HG02759 (cell line): ENCODE results near the gene ATF6B.

Experiments used
- ATAC-seq: cut with Tn5 transposase; IDR thresholded peaks from one replicate; pipeline ENCODE4 v1.9.1; 2021; ENCODE audit warnings: mild to moderate bottlenecking, moderate library complexity; ENCODE audit not compliant: unreplicated experiment

The ATF6B gene

DNA sequence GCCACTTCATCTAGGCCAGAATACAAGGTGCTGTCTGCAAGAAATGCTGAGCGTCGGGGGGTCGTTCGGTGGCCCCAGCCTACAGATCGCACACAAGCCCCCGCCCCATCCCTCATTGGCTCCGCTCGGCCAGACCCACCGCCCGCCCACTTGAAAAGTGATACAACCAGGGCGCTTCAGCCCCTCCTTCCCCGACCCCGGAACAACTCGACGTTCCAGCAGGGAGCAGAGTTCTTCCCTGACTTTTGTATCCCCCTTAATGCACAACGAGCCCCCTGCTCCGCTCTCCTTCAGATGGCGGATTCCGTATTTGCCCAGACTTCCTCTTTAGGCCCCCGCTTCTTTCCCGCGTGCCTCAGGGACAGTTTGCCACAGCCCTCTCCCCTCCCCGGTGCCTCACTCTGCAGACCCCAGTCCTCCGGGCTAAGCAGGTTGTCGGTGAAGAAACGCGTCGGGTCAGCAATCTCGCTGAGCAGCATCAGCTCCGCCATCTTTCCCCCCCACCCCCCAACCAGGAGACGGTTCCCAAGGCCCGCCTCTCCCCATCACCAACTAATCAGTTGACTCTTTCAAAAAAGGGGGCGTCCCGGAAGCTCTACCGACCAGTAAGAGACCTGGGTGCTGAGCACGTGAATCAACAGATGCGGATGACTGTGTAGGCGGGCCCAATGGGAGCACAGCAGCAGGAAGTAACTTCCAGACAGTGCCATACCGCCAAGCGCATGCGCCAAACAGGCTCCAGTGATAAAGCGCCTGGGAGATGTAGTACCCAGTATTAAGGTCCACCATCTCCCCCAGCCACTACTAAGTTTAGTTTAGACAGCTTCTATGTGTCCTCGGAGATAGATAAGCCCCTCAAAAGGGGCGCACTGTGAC is at the start of gene ATF6B:
ATF6B (minus strand) TSS at position 530 of the 876 bp plus-strand sequence; CDS start at position 491, 39 bp downstream.
- ATAC-seq: peak; percentile 83

GRCh38 chr6:32177183-32177787 is 49.2 kb upstream of the ATF6B start:
- ATAC-seq: no peak

DNA sequence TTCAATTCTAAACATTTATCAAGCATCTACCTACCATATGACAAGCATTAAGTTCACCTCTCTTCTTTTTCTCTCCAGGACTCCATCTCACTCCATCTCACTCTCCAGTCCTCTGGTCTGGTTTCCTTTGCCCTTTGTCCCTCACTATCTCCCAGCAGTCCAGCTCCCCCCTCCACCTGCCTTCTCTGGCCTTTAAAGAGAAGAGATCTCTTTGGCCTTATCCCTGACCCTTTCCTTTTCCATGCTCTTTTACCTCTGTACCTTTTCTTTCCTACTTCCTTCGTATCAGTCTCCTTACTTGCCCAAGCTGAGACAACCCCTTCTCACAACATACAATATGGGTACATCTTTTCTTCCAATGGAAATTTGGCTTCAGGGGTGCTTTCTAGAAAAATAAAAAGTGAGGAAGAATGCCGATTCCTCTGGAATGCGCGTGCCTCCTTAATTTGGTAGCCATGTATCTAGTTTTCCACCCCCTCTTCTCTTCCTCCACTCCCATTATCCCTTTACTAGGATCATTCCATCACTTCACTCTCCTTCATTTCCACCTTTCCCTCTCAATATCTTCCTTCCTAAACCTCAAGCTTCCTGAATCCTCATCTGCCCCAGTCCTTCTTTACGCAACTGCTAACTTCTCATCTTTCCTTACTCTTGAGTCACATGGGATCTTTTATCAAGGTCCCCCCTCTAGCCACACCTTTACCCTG is 48.6 kb upstream of the ATF6B start:
- ATAC-seq: no peak

DNA sequence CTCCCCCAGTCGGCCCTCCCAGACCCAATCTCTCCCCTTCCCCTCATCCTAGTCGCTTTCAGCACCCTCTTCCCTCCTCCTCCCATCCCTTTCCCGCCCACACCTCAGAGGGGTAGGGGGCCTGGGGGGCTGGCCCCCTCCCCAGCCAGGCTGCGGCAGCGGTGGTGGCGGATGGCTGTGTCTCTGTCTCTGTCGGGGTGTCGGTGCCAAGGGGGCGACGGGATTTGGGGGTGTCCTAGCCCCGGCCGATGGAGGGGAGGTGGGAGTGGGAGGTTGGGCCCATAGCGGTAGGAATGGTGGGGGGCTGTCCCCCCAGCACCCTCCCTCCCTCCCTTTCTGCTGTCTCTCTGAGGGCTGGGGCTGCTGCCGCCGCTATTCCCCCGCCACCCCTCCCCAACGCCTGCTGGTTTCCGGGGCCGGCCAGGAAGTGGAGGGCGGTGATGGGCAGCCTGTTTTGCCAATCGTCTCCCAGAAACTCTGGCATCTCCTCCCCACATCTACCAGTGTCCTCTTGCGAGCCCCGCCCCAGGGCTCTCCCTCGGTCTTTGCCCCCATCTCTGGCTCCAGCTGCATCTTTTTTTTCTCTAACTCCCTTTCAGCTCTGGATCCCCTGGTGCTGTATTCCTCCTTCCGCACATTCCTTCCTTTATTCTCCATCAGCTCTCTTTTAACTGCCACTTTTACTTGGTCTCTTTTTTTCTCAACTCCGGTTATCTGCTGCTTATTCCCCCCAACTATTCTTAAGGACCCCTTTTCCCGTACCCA is 47.8 kb upstream of the ATF6B start, which contains the start of gene AGPAT1:
AGPAT1 (minus strand) TSS at position 374 of the 765 bp plus-strand sequence. CDS start 4,588 bp downstream, outside the sequence.
- ATAC-seq: peak; percentile 47

- no peak for ATAC-seq
Observed at GRCh38 chr6:32175322-32175710, 47.3 kb upstream of the ATF6B start.

DNA sequence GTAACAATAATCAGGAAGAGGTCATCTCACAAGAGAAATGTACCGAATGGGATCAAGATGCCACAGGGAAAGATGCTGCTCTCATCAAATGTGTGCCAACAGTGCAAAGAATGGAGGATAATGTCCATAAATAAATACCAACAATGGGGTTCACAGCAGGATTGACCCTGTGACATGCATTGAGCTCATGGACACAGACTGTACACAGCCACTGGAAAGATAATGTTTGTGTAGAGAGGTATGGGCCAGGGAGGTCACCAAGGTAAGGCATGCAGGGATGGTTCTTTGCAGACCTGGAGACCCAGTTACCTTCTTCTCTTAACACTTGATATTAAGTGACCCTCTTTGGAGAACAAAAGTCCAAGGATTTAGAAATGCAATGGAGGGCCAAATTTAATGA is 46.4 kb upstream of the ATF6B start:
- ATAC-seq: no peak

DNA sequence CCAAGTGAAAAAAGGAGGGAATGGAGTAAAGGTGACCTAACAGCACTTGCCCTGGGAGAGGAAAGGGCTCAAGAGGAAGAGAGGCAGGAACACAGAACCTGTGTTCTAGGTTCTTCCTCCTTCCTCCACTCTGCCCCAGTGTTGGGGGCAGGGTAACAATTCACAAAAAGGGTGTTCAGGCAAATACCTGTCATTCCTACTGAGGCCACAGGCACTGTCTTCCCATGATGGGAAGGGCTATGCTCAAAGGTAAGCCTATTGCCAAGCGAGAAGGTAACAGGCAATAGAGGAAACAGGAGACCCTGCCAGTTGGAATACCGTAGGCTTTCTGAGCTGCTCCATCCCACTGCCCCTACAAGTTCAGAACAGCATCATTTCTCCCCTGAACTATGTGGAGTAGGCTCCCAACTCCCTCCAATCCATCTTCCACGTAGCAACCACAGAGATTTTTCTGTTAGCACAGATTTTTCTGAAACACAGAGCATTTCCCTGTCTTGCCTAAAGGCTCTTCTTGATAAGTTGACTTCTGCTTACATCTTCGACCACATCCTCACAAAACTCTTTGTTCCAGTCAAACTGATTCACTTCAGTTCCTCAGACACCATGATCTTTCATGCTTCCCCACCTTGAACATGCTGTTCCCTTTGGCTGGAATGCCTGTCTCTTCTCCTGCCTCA is 45.1 kb upstream of the ATF6B start:
- ATAC-seq: no peak

- ATAC-seq: no peak
Observed at GRCh38 chr6:32171234-32171633, 43.2 kb upstream of the ATF6B start.

- no peak for ATAC-seq
Observed at GRCh38 chr6:32170294-32170693, 42.2 kb upstream of the ATF6B start.

GRCh38 chr6:32168807-32169591 is 41.0 kb upstream of the ATF6B start:
- no peak for ATAC-seq

GRCh38 chr6:32168350-32168749 is 40.3 kb upstream of the ATF6B start:
- ATAC-seq: no peak

DNA sequence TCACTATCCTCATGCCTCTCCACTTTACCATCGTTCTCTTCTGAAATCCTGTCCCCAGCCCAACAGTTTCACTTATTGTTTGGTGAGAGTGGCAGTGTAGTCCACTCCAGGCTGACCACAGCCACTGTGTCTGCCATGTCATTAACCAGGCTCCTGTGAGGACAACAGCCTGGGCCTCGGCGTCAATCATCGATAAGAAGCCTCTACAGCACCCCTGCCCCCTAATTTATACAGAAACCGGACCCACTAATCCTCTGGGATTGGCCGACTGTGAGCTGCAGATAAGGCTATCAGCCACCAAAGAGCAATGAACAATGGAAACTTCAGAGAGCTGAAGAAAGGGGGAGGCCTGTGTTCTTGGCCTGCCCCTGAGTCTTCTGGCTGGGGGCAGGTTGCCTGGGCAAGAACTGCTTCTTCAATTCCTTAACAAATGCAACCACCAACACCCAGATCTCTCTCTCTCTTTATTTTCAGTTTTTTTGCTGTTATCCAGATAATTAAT is 39.8 kb upstream of the ATF6B start:
- no peak for ATAC-seq

GRCh38 chr6:32167154-32167760 is 39.2 kb upstream of the ATF6B start:
- no peak for ATAC-seq

- ATAC-seq: no peak
Observed at GRCh38 chr6:32166411-32167061, 38.5 kb upstream of the ATF6B start.

GRCh38 chr6:32164295-32164694 is 36.2 kb upstream of the ATF6B start, which contains the start of gene EGFL8:
Gene EGFL8 (plus strand): TSS chr6:32164595. CDS start chr6:32166166, 1,571 bp downstream.
- no peak for ATAC-seq

GRCh38 chr6:32163559-32164258 is 35.7 kb upstream of the ATF6B start:
- ATAC-seq: no peak

- ATAC-seq: no peak
Observed at GRCh38 chr6:32158052-32158451, 30.0 kb upstream of the ATF6B start.

- no peak for ATAC-seq
Observed at GRCh38 chr6:32156891-32157290, 28.8 kb upstream of the ATF6B start.
